ENCODE data around the gene CELSR1.
"Not testable (repeated sequence)": the region's sequence is repeated elsewhere in the genome, so short reads cannot be mapped to it uniquely, and the experiment has no call there.

The CELSR1 gene

GRCh38 chr22:46402505-46402904 lies 134.9 kb downstream of the CELSR1 start:
- DNase-seq (ENCODE audit: low read depth in 2 of 2): no peak

DNA sequence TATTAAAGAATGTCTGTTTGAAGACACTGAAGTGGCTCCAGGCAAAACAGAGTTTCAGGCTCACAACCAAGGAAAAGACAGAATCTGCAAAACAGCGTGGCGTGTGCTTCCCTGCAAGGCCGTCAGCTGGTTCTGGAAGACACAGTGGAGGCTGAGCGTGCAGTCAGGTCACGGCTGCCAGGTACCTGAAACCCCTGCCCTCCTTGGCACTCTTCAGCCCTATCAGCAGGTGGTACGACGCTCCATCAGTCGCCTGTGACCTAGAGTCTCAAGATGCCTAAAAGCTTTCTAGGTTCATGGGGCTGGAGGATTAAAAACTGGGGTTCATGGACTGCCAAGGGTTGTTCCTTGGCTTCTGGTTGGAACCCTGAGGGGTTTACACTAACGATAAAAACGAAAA lies 136.1 kb downstream of the CELSR1 start:
- DNase-seq (ENCODE audit: low read depth in 2 of 2): no peak

DNA sequence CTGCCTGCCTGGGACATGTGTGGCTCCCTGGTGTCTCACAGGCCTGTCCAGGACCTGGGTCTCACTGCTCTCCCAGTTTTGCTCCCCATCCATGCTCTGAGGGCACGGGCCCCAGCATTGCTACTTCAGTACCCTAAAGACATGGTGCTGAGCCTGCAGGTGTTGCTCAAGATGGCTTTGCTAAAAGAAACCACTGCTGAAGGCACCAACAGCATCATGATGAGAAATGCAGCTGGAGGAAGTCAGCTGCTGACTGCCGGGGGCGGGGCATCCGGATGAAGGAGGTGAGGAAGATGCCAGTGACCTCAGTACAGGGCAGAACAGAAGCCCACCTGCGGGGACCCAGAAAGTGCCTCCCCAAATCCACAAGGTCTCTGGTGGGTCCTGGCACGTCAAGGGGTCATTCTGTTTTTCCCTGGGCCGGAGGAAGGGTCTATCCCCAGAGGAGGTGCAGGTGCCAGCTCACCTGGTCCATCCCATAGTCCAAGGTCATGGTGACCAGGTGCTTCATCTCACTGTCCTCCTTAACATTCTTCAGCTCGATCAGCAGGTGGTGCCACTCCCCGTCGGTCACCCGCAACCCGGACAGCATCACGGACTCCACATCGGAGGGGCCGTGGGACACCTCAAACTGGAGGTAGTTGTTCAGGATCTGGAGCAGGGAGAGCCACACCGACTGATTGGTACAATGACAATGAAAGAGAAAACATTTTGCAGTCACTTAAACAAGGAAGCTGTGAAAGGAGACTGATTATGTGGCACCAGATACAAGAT lies 138.0 kb downstream of the CELSR1 start:
- DNase-seq (ENCODE audit: low read depth in 2 of 2): no peak

DNA sequence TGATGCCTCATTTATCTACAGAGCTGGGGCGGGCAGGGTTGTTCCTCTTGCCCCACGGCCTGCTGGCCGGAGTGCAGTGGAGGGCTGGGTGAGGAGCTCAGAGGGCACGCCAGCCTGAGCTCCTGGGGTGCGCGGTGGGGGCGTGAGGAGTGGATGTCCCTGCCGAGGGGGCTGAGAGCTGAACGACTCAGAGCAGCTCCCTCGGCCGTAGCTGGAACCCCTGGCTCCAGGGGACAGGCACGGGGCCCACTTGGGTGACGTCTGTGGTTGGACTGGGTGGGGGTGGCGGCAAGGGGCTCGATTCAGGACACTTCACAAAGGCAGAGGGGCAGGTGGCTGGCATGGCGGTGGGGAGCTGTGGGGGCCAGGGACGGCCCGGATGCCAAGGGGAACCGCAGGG lies 139.5 kb downstream of the CELSR1 start:
- DNase-seq (ENCODE audit: low read depth in 2 of 2): no peak

- no peak for DNase-seq (ENCODE audit: low read depth in 2 of 2)
Observed at GRCh38 chr22:46397514-46397913, 139.9 kb downstream of the CELSR1 start.

DNA sequence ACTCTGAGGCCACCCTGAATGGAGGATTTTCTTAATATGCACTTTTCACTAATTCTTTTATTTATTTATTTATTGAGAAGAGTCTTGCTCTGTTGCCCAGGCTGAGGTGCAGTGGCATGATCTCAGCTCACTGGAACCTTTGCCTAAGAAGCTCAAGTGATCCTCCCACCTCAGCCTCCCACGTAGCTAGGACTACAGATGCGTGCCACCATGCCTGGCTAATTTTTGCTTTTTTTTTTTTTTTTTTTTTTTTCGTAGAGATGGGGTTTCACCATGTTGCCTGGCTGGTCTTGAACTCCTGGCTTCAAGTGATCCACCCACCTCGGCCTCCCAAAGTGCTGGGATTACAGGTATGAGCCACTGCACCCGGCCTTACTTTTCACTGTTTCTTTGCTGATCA lies 140.4 kb downstream of the CELSR1 start:
- not testable (repeated sequence) for DNase-seq (ENCODE audit: low read depth in 2 of 2)

GRCh38 chr22:46395145-46395544 lies 142.3 kb downstream of the CELSR1 start:
- no peak for DNase-seq (ENCODE audit: low read depth in 2 of 2)

DNA sequence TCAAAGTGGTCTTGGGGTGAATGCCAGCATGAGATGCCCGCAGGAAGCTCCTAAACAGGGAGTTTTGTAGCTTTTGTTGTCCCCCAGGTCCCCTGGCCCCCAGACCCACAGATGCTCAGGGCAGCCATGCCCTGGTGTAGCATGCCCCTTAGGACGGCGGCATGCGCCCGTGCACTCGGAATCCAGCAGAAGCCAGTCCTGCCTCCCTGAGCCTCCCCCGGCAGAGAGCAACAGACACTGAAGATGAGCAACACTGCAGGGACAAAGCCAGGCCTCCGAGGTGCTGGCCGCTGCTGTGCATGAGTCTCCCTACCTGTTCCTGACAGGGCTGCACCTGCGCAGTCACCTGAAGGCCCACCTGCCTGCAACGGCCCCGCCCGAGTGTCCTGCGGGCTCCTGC lies 142.8 kb downstream of the CELSR1 start:
- DNase-seq (ENCODE audit: low read depth in 2 of 2): no peak

DNA sequence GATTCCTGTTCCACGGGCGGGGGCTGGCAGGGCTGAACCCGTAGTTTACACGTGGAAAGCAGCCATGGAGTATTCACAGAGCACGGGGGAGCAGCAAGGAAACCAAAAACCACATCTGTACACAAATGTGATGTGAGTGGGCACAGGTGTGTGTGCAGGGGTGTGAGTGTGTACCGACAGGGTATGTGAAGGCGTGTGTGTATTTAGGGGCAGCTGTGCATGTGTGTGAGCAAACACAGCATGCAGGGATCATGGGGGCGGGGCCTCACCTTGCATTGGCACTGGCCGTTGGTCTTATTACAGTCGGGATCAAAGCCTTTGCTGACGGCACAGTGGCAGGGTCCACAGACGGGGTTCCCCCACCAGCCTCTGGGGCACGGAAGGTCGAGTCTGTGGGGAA lies 143.5 kb downstream of the CELSR1 start:
- no peak for DNase-seq (ENCODE audit: low read depth in 2 of 2)

DNA sequence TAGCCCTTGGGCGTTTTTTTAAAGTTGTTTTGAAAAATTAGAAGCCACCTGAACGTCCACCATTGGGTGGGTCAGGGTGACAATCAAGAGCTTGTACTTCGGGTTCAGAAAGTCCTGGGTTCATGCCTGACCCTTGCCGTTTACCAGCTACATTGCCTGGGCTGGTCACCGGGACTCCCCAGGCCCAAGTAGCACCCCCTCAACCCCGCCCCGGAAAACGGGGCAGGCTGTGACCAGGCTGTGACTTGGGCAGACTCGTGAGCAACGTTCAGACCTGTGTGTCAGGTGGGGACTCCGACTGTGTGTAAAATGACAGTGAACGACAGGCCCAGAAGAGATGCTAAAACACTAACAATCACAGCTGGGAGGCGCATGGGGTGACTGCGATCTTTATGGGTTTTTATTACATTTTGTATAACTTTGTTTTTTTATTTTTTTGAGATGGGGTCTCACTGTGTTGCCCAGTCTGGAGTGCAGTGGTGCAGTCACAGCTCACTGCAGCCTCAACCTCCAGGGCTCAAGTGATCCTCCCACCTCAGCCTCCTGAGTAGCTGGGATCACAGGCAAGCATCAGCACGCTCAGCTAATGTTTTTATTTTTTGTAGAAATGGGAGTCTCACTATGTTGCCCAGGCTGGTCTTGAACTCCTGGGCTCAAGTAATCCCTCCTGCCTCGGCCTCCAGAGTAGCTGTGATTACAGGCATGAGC lies 145.1 kb downstream of the CELSR1 start:
- DNase-seq (ENCODE audit: low read depth in 2 of 2): no peak

DNA sequence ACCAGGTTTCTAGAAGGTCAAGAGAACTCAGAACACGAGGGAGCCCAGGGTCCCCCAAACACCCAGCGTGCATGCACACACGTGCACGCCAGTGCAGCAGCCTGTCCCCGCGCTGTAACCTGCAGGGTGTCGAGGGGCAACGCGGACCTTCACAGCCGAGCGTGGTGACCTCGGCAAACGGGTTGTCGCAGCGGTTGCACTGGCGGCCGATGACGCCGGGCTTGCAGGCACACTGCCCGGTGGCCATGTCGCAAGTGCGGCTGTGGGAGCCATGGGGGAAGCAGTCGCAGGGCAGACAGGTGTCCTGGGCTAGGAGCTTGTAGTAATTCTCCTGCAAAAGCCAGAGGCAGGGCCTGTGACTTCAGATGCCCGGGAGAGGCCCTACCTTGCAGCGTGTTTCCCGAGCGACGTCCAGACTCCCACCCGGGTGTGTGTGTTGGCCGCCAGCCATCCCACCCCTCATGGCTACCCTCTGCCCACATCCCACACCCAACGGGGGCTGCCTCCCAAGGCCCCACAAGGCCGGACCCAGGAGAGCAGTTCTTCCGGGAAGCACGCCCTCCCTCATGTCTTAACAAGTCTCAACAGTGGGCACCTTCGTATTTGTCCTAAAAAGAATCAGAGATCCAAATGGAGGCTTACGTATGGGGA lies 145.8 kb downstream of the CELSR1 start:
- DNase-seq (ENCODE audit: low read depth in 2 of 2): no peak

DNA sequence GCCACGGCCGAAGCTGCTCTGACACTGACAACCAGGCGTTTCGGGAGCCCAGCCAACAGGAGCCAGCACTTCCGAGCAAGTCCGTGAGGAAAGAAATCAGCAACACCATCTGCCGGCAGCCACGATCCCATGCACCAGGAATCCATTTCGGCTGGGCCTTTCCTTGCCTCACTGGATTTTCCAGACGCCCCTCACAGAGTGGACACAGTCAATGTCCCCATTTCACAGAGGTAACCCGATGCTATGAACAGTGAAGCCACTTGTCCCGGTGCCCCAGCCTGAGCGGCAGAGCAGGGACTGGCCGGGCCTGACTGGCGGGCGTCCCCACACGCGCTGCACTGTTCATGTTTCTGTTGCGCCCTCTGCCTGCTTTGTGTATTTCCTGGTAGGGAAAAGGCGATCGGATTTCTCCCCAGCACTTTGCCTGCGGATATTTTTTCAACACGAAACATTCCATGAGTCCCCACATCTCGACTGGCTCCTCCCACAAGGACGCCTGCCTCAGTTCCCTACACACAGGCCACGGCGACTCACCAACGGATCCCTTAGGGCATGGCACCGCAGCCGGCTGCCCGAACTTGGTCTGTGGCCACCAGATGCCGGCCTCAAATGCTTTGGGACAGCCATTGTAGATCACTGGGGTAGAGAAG lies 146.6 kb downstream of the CELSR1 start:
- no peak for DNase-seq (ENCODE audit: low read depth in 2 of 2)

DNA sequence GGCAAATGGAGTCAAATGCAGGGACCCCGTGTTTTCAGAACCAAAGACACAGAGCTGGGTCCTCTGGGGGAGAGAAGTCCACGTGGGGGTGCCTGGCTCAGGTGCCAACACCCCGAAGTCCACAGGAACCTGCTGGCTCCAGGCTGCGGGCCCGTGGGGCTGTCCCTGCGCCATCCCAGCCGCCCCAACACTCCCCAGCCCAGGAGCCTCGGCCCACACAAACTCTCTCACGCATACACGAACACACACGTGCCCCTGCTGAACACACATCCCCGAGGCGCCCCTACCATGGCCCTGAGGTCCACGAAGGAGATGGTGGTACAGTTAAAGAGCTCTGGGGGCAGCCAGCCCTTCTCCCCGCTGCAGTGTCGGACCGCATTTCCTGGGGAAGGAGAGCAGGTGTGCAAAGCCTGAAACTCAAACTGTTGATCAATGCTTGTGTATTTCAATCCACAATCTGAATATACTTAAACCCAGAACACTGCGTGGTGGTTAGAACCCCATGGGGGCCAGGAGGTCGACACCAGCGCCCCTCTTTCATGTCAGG lies 147.2 kb downstream of the CELSR1 start:
- DNase-seq (ENCODE audit: low read depth in 2 of 2): no peak

GRCh38 chr22:46389081-46389480 lies 148.3 kb downstream of the CELSR1 start:
- no peak for DNase-seq (ENCODE audit: low read depth in 2 of 2)

GRCh38 chr22:46388647-46389046 lies 148.8 kb downstream of the CELSR1 start:
- DNase-seq (ENCODE audit: low read depth in 2 of 2): no peak

GRCh38 chr22:46387748-46388147 lies 149.7 kb downstream of the CELSR1 start:
- DNase-seq (ENCODE audit: low read depth in 2 of 2): no peak

DNA sequence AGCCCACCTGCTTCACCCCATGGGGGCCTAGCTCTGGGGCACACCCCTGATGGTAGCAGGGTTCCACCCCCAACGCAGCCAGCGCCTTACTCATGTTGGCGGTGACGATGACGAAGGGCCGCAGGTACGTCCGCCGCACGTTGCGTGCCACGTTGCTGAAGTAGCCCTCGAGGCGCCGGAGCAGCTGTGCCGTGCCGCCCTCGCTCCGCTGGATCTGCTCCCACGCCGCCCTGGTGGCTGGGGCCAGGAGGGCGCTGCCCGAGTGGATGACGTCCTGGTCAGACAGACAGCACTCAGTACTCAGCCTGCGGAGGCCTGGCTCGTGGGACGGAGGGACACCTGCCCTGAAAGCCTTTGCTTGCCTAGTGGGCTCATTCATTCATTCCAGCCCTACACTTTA lies 151.1 kb downstream of the CELSR1 start:
- DNase-seq (ENCODE audit: low read depth in 2 of 2): no peak

GRCh38 chr22:46382524-46382923 lies 154.9 kb downstream of the CELSR1 start:
- no peak for DNase-seq (ENCODE audit: low read depth in 2 of 2)

GRCh38 chr22:46381731-46382130 lies 155.7 kb downstream of the CELSR1 start:
- no peak for DNase-seq (ENCODE audit: low read depth in 2 of 2)

DNA sequence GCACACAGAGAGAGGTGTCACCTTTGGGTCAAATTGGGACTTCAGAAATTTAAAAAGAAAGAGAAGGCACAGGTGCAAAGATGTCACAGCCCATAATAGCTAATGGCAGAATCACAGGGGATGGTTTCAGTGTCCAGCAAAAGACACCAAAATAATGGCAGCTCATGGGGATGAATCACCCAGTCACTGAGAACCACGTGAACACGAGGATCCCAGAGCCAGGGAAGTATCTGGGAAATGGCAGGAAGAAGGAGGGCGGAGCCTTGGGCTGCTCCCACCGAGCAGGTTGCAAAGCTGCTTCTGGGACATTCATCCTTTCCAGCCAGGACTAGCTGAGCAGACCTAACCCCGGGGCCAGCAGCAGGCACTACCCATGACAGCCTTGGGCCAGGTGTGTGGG lies 156.3 kb downstream of the CELSR1 start:
- DNase-seq (ENCODE audit: low read depth in 2 of 2): no peak

GRCh38 chr22:46380581-46380980 lies 156.8 kb downstream of the CELSR1 start:
- DNase-seq (ENCODE audit: low read depth in 2 of 2): no peak

DNA sequence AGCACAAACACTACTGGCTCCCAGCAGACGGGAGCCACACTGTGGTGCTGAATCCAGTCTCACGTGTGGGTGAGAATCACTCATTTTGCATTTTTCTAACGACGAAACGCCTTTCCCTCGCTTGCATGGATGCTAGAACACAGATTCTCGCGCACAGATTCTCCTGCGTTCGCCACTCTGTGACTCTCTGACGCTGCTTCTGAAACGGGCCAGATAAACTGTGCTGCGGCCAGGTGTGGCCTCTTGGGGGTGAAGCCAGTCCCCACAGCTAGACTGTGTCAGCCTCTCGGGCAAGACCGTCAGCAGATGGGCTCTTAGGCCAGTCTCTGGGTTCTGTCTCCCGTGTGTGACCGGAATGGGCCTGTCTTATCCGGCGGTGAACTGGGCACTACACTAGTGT lies 157.4 kb downstream of the CELSR1 start:
- DNase-seq (ENCODE audit: low read depth in 2 of 2): no peak

Data from activated CD4-positive, alpha-beta T cell treated with anti-CD3 and anti-CD28 coated beads for 24 hours (primary cell).